Osteocyte (in vitro differentiated cells): ENCODE results near the gene PRSS1. TPM values are rescaled to one million over a fixed set of nuclear protein-coding genes. Genes with fewer than 3 reads are reported as not detected.
"Not testable (repeated sequence)": the region's sequence is repeated elsewhere in the genome, so short reads cannot be mapped to it uniquely, and the experiment has no call there.

Source experiments
- DNase-seq: peaks from one replicate; pipeline ENCODE4 v3.0.0; 2021; ENCODE audit warnings: mixed read lengths; ENCODE audit not compliant: unreplicated experiment; ENCODE audit errors: extremely low spot score
- H3K27ac Mint-ChIP-seq: one replicate; pipeline ENCODE4 v1.8.0; 2021; ENCODE audit warnings: mild to moderate bottlenecking, mixed read lengths; ENCODE audit not compliant: unreplicated experiment
- H3K27me3 Mint-ChIP-seq: one replicate; pipeline ENCODE4 v1.8.0; 2021; ENCODE audit warnings: mixed read lengths; ENCODE audit not compliant: unreplicated experiment
- H3K36me3 Mint-ChIP-seq: one replicate; pipeline ENCODE4 v1.8.0; 2021; ENCODE audit warnings: mixed read lengths; ENCODE audit not compliant: unreplicated experiment
- H3K4me1 Mint-ChIP-seq: one replicate; pipeline ENCODE4 v1.8.0; 2021; ENCODE audit warnings: mixed read lengths; ENCODE audit not compliant: unreplicated experiment
- H3K4me3 Mint-ChIP-seq: one replicate; pipeline ENCODE4 v1.8.0; 2021; ENCODE audit warnings: mild to moderate bottlenecking, moderate library complexity, mixed read lengths; ENCODE audit not compliant: unreplicated experiment
- H3K9me3 Mint-ChIP-seq: one replicate; pipeline ENCODE4 v1.8.0; 2021; ENCODE audit warnings: mixed read lengths; ENCODE audit not compliant: unreplicated experiment
- total RNA-seq: library from RNA; stranded (reverse); gene quantifications from 2 replicates; pipeline ENCODE4 v1.2.1, GENCODE V29; 2021
- TF ChIP-seq, protein P1 (sequence below): fragments of 200-600 bp; sonication (generic); IDR thresholded peaks from 2 replicates; pipeline ENCODE4 v1.5.0; 2021; ENCODE audit warnings: antibody characterized with exemption, mild to moderate bottlenecking, moderate library complexity

The PRSS1 gene
- total RNA-seq, 1 donor from 2014 or later, result not detected

DNA sequence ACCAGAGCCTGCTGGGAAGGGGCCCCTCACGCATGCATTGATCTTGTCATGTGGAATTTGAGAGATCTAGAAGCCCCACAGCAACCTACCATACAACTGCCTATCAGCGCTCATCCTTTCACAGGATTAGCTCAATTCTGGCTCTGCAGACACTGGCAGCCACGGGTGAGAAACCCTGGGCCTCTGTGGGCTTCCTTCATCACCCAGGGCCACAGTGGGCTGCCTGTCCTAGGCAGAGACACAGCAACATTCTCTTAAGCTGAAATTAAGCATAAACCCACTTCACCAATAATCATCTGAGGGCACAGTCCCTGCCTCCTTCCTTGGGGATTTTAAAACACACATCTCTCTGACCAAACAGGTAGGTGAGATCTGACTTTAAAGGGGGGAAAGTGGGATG lies 18.2 kb downstream of the PRSS1 start:
- Mint-ChIP-seq H3K27ac (no peak overlapping the region), H3K36me3 (no peaks in the 10 kb centered on the region), H3K4me1 (no peaks in the 10 kb centered on the region), H3K27me3 (peaks cover 15% of the 10 kb centered on the region), H3K4me3 (no peak overlapping the region), H3K9me3 (no peaks in the 10 kb centered on the region)
- TF ChIP-seq, protein P1, sequence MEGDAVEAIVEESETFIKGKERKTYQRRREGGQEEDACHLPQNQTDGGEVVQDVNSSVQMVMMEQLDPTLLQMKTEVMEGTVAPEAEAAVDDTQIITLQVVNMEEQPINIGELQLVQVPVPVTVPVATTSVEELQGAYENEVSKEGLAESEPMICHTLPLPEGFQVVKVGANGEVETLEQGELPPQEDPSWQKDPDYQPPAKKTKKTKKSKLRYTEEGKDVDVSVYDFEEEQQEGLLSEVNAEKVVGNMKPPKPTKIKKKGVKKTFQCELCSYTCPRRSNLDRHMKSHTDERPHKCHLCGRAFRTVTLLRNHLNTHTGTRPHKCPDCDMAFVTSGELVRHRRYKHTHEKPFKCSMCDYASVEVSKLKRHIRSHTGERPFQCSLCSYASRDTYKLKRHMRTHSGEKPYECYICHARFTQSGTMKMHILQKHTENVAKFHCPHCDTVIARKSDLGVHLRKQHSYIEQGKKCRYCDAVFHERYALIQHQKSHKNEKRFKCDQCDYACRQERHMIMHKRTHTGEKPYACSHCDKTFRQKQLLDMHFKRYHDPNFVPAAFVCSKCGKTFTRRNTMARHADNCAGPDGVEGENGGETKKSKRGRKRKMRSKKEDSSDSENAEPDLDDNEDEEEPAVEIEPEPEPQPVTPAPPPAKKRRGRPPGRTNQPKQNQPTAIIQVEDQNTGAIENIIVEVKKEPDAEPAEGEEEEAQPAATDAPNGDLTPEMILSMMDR, result no peak
- DNase-seq, result no peak

DNA sequence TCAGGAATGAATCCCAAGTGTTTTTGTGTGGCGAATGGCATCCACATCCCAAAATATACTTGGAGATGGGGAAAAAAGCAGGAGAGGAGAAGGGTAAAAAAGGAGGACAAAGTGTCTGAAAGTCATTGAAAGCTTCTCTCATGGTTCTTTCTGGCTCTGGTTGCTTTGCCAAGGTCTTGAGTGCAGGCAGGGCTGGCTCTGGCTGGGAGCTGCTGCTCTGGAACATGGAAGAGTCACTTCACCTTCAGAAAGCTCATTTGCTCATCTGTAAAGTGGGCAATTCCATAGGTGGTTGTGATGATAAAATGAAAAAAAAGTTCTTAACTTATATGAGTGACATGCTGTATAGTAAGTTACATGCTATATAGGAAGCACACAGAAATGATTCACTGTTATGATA lies 18.6 kb downstream of the PRSS1 start:
- no peak overlapping the region for H3K27ac Mint-ChIP-seq
- no peak overlapping the region for H3K4me3 Mint-ChIP-seq
- no peaks in the 10 kb centered on the region for H3K9me3 Mint-ChIP-seq
- no peak for DNase-seq
- H3K27me3 Mint-ChIP-seq, result peaks cover 15% of the 10 kb centered on the region
- H3K4me1 Mint-ChIP-seq, result no peaks in the 10 kb centered on the region
- TF ChIP-seq, protein P1, result no peak
- H3K36me3 Mint-ChIP-seq, result no peaks in the 10 kb centered on the region

DNA sequence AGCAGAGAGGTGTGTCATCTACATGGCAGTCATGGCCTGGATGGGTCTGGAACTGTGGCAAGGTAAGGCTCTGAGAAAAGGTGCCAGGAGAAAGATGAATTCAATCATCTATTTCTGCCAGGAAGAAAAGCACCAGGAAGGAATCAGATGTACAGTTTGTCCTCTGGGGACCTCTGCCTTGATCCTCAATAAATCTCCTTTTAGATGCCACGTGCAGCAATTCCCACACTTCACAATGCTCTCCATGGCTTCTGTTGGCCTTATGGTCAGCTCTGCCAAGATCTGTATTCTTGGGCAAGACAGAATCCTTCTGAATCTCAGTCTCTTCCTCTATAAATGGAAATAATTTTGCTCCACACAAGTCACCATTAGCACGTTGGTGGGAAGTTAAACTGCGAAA lies 19.6 kb downstream of the PRSS1 start:
- not testable (repeated sequence) for H3K4me1 Mint-ChIP-seq, H3K9me3 Mint-ChIP-seq, H3K27ac Mint-ChIP-seq, DNase-seq, H3K36me3 Mint-ChIP-seq, H3K4me3 Mint-ChIP-seq
- peaks cover 18% of the 10 kb centered on the region for H3K27me3 Mint-ChIP-seq

DNA sequence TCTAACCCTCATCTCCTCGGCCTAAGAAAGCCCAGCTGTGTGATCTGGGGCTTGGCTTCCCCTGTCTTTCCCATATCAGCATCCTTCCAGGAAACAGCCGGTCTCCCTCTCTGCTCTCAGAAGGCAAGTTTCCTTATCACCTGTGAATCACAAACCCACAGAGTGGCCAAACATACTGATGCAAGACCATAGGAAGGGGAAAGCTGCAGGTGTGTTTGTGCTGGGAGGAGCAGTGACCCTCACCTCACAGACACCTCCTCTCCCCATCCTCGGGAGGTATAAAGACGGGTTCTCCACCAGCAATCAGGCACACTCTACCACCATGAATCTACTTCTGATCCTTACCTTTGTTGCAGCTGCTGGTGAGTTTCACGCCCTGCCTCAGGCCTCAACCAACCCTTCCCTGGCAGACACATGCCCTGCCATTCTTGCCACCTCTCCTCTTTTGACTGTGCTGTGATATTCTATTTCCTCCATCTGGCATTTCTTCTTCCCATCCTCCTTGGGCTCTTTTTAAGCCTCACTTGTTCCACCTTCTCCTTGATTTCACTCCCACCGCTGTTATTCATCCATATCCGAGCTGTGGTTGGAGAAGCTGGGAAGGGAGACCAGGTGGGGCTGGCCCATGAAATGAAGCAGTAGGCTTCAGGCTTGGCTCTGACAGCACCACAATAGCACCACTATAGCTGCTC lies 21.5 kb downstream of the PRSS1 start, which contains the start of gene PRSS2:
Gene PRSS2, plus strand, starts transcription at position 310 of the 692 bp plus-strand sequence. Its CDS starts 13 bp downstream, at position 323.
- no peak for DNase-seq
- Mint-ChIP-seq H3K27ac (no peak within 1 kb of the TSS), H3K36me3 (no peaks in the 10 kb centered on the region), H3K27me3 (peaks cover 15% of the 10 kb centered on the region), H3K4me1 (no peaks in the 10 kb centered on the region), H3K9me3 (no peaks in the 10 kb centered on the region), H3K4me3 (no peak within 1 kb of the TSS)
- TF ChIP-seq, protein P1, result no peak

DNA sequence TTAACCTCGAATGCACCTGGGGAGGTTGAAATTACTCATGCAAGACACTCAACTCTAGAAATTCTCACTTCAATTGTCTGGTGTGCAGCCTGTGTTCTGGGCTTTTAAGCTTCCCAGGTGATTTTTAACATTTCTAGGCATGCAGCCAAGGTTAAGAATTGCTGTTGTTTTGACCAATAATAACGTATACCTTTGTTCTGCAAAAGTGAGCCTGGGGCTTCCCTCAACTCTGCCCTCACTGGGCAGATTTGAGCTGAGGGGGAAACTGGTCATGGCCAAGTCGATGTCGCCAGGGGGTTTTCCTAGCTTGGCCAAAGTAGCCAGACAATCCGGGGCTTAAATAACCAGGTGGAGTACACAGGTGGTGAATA lies 22.1 kb downstream of the PRSS1 start:
- TF ChIP-seq, protein P1, result no peak
- H3K36me3 Mint-ChIP-seq, result no peaks in the 10 kb centered on the region
- no peak overlapping the region for H3K27ac Mint-ChIP-seq
- no peaks in the 10 kb centered on the region for H3K9me3 Mint-ChIP-seq
- DNase-seq, result no peak
- H3K4me1 Mint-ChIP-seq, result no peaks in the 10 kb centered on the region
- peaks cover 15% of the 10 kb centered on the region for H3K27me3 Mint-ChIP-seq
- no peak overlapping the region for H3K4me3 Mint-ChIP-seq
